ENCODE results near the gene SLC39A11.
"Not testable (repeated sequence)": the region's sequence is repeated elsewhere in the genome, so short reads cannot be mapped to it uniquely, and the experiment has no call there.

SLC39A11 gene

DNA sequence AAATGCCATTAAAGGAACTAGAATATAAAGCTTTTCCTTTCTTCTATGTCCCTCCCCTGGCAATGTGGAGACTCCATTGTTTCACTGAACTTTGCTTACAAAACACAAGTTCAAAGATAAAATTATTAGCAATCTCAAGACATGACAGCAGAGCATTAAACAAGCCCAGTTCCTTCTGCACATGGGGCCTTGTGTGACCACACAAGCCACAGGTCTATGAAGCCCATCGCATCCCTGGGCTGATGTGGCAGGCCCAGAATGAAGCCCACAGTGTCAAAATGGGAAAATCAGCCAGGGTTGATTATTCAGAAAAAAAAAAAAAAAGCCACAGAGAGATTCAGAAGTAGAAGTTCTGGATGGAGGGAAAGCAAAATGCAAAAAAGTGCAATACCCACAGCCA is 12.9 kb upstream of the SLC39A11 start:
- DNase-seq: peak; percentile 25 to 29

DNA sequence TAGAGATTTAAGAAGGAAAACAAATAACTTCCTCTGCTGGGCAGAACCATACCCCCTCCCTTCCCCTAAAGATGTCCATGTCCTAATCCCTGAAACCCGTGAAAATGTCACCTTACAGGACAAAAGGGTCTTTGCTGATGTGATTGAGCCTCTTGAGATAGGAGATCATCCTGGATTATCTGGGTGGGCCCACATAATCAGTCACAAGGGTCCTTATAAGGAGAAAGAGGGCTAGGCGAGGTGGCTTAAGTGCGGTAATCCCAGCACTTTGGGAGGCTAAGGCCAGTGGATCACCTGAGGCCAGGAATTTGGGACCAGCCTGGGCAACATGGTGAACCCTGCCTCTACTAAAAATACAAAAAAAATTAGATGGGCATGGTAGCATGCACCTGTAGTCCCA is 12.0 kb upstream of the SLC39A11 start:
- no peak for DNase-seq

DNA sequence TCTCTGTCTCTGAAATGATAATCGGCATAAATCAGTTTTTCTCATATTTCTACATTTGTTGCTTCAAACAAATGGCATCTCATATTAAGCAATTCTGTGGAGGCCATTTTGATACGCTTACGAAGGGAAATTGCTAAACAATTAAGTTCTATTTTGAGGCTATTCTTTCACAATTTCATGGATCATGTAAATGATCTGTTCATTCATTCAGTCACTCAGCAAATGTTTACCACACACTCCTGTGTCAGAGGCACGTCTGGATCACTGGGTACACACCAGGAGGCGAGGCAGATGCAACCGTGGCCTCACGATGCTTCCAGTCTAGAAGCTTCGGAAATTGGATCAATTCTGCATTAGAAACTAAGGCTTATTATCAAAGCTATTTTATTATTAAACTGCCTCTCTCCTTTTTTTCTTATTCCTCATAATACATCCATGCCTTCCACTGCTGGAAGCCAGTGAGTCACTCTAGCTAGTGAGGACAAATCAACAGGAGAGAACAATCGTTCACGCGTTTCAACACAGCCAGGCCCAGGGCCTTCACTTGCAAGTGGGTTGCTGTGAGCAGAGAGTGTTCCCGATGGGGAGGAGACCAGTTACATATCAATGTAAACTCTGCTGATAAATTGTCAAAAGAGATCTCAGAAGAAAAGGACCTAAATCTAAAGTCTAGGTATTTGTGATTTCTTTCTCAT is 11.3 kb upstream of the SLC39A11 start:
- DNase-seq: peak; percentile 89 to 94

DNA sequence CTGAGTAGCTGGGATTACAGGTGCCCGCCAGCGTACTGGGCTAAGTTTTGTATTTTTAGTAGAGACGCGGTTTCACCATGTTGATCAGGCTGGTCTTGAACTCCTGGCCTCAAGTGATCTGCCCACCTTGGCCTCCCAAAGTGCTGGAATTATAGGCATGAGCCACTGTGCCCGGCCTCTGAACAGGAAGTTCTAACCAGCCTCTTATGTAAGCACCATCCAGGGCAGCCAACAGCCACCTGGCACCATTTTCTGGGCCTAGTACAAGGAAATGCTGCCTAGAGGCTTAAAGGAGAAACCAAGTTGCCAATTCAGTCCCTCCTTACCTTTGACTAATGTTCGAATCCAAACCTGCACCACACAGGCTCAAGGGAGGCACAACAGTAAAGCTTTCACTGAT is 8.5 kb upstream of the SLC39A11 start:
- no peak for DNase-seq

DNA sequence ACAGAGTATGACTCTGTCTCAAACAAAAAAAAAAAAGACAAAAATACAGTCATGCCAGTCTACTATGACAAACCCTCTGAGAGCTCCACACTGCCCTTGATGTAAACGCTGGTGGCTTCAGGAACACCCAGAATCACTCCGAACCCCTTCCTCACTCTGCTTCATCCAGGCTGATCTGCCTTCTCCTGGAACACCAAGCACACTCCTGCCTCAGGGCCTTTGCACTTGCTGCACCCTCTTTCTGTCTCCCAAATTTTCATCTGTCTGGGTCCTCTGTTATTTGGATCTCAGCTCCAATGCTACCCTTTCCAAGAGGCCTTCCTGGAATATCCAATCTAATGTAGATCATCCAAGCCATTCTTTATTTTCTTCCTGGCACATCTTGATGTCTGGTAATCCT is 7.9 kb upstream of the SLC39A11 start:
- no peak for DNase-seq

DNA sequence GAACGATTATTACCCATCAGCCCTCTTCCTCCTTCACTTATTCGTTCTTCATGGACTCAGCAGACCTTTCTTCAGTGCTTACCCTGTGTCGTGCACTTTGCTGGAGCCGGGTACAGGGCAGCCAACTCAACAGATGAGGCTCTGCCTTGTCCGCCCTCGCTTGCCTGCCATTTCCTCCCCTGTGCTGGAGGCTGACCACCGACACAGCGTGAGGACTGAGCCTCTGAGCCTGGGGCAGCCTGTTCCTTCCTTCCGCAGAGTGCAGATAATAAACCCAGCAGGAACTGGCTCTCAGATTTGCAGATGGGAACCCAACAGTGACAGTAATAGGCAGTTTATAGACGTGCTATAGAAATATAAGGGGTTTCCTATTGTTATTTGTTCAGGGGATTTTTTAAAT is 7.0 kb upstream of the SLC39A11 start:
- peak; percentile 9 to 11 for DNase-seq

DNA sequence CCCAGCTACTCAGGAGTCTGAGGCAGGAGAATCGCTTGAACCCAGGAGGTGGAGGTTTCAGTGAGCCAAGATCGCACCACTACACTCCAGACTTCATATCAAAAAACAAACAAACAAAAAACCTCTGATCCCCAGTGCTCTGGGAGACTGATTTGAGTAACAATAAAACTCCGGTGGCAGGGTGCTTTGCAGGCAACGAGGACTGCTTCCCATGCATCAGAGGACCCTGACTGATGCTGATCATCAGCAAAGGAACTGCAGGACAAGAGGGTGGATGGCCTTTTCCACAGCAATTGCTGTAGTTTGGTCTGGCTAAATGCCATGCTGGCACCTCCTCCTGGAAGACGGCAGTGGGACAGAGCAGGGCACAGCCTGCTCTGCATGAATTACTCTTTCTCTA is 6.4 kb upstream of the SLC39A11 start:
- no peak for DNase-seq

DNA sequence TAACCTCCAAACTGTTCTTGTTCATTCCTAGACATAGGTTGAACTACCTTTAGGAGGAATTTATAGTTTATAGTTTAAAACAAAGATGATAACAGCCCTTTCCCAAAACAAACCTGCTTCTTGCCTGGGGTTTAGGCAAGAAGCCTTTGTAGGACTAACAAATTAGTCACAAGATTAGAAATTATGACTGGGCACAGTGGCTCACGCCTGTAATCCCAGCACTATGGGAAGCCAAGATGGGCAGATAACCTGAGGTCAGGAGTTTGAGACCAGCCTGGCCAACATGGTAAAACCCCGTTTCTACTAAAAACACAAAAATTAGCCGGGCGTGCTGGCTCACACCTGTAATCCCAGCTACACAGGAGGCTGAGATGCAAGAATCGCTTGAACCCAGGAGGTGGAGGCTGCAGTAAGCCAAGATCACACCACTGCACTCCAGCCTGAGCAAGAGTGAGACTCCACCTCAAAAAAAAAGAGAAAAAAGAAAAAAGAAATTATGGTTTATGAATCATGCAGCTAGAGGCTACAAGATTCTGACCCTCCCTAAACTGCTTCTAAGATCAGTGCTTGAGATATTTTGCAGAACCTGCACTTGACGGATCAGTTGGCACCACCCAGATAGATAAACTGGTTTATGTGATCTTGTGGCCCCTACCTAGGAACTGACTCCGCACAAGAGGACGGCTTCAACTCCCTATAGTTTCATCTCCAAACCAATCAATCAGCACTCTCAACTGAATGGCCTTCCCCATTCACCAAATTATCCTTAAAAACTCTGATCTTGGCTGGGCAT is 5.7 kb upstream of the SLC39A11 start:
- not testable (repeated sequence) for DNase-seq

DNA sequence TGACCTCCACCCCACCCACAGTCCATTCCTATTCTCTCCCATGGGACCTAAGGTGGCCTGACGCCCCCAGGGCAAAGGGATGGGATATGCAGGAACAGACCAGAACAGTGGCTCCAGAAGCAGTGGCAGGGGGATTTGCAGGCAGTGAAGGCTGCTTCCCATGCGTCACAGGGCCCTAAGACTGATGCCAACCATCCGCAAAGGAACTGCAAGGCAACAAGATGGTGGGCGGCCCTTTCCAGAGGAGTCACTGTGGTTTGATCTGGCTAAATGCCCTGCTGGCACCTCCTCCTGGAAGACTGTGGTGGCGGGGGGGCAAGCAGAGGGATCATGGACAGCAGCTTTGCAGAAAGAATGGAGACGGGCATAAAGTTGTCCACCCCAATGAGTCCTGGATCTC is 4.4 kb upstream of the SLC39A11 start:
- peak; percentile 58 to 82 for DNase-seq

DNA sequence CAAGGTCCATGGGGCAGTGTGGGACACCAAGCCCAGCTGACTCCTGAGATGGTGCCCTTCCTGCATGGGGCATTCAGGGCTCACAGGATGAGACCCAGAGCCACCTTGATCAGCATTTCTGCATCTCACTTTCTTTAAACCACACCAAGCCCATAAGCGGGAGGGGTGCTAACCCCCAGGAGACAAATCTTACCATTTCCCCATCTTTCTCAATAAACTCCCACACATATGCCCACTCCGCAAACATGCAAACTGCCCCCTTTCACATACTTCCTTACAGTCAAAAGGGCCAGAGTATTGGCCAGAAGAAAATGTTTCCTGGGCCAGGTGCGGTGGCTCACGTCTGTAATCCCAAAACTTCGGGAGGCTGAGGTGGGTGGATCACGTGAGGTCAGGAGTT is 3.7 kb upstream of the SLC39A11 start:
- DNase-seq: peak; percentile 47 to 63

DNA sequence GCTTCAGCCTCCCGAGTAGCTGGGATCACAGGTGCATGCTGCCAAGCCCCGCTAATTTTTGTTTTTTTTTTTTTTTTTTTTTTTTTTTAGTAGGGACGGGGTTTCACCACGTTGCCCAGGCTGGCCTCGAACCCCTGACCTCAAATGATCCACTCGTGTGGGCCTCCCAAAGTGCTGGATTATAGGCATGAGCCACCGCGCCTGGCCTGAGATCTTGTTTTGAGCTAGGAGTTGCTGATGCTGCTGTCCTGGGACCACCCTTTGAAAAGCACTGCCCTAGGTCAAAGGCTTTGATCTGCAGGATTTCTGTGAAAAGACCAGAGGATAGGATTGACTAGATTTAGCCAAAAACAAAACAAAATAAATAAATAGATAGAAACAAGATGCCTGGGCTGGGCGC is 798 bp upstream of the SLC39A11 start:
- DNase-seq: no peak

DNA sequence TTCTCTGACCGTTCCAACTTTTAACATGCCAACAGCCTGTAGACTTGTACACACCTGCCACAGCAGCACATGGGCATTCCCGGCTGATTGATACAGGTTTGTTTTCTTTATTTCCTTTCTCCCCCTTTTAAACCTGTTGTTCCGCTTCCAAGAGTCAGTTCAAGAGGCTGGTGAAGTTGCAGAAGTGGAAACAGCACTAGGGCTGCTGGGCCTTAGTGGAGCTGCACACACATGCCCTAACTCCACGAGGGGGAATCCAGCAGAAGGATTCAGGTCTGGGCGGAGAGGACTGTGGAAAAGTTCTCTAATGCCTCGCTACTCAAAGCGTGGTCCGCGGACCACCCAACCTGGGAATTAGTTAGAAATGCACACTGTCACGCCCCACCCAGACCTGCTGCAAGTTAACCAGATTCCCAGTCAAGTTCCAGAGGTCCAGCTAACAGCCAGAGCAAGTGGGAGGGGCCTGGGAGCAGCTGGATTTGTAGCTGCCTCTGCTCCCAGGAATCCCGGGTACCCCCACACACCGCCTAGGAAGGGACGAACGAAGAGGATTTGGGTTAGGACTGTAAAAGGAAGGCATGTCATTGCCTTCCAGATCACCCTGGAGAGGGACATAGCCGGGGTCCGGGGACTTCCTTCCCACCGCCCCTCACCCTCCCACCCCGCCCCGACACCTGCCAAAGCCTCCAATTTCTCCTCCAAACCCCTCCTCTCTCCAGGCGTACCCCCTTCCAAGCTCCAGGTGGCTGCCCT is 542 bp downstream of the SLC39A11 start:
- peak; percentile 43 to 51 for DNase-seq

DNA sequence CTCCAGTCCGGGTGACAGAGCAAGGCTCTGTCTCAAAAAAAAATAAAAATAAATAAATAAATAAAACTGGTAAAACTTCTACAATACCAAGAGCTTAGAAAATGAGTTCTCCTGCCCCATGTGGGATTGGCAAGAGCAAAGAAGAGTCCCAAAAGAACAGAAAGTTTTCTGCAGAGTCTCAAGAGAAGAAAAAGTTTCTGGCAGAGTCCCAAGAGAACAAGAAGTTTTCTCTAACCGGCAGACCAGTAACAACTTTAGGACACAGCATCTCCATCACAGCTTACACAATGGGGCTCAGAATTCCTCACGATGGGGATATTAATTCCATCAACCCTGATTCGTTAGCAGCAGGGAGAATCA is 1.1 kb downstream of the SLC39A11 start:
- peak in 1 of 2 donors; percentile 5 for DNase-seq

DNA sequence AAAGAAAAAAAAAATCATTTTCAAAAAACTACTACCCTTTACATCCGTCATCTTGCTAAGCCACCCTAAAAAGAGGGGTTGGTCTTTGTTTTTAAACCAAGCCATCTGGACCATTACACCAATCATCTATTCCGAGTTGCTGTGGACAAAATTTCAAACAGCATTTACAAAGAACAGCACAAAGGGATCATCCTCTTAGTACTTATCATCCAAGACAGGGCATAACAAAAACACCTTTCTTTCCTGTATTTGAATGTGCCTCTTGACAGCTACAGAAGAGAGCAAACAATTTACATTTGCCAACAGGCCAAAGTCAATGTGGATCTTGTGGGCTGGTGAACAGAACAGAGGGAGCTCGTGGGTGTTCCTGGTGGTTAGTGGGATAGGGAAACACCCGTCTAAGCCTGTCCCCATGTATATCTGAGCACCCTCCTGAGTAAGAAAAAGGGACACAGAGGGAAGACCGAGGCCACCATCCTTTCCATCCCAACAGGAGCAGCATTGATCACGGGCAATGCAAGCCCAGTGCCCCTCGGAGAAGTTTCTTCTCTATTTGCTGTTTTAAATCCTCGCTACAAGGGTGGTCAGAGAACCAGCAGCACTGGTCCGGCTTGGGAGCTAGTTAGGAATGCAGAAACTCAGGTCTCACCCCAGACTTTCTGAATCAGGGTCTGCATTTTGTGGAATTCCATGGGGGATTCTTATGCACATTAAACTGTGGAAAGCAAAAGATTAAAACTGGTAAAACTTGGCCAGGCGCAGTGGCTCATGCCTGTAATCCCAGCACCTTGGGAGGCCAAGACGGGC is 1.9 kb downstream of the SLC39A11 start:
- DNase-seq: peak in 1 of 2 donors; percentile 25

DNA sequence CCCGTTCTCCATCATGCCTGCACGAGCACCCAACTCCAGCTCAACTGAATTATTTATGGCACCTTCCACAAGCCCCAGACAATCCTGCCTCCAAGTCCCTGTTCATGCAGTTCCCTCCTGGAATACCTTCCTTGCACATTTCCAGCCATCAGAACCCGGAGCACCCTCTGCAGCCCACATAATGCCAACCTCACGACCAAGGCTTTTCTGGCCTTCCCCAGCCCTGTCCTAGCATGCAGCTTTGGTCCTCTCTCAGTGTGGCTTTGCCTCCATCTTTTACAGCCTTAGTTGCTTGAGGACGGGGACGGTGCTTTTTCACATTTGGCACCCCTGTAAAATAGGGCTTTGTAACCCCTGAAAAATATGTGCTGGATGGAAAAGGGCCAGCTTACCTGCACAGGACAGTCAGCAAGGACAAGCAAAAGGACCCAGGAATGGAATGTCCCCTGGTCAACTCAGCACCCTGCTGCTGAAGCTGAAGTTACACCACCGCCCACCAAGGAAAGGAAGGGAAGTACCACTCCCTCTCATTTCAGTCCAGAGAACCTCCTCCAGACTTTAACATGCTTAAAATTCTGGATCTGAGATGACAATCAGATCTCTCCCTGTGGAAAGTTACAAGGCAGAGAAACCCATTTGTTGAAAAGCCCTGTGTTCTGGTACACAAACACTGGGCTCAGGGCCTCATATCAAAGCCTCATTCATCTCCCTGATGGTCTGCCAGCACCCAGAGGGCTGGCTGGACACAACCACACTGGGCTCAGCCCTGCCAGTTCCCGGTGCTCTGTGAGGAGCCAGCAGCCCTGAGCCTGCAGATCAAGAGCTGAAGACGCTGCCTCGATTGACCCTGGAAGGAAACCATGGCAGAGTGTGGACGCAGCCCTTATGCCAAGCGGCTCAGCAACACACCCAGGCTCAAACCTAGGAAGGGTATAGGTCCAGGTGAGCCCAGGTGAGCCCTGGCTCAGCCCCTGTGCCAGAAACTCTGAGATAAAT is 2.9 kb downstream of the SLC39A11 start:
- peak; percentile 7 to 31 for DNase-seq

DNA sequence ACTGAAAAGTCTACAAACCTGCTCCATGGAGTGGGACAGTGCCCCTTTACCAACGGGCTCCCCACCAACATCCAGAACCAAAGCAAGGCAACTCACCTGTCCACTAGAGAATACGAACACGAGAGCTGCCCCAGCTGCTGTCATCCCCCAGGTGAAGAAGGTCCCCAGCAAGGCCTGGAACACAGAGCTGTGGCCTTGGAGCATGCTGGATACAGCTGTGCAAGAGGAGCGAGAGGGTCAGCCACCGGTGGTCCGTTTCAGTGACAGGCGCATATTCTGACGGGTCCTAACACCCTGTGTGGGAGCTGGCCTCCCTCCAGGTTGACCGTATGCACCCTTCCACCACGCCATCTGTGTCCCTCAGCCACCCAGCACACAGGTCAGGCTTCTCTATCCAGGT is 3.9 kb downstream of the SLC39A11 start:
- DNase-seq: no peak

DNA sequence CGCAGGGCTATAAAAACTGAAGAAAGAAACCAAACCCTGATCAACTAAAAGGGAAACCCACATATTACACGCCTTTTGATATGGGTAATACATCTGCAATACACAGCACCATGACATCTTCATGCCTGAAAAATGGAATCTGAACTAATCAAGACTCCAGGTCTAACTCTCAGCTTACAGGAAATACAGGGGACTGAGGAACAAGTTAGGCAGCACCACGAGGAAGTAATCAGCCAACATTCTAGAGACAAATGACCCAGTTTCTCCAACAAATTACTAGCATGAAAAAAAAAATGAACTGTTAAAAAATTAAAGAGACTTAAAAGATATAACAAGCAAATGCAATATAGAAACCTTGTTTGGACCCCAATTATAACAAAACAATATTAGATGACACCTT is 9.1 kb downstream of the SLC39A11 start:
- DNase-seq: no peak

DNA sequence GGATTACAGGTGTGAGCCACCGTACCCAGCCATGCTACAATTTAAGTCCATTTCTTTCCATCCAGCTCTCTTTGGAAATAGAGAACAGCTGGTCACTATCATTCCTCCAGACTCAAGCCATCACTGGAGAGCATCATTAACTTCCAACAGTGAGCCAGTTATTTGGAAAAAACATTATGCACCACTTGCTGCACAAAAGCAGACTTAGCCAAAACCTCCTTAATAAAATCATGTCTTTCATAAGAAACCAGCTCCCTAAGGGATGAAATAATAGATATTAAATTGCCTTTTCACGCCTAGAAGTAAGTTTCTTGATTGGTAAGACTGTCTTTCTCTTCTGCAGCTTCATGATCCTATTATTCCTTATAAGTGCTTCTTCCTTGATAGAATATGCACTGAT is 17.9 kb downstream of the SLC39A11 start:
- no peak for DNase-seq

DNA sequence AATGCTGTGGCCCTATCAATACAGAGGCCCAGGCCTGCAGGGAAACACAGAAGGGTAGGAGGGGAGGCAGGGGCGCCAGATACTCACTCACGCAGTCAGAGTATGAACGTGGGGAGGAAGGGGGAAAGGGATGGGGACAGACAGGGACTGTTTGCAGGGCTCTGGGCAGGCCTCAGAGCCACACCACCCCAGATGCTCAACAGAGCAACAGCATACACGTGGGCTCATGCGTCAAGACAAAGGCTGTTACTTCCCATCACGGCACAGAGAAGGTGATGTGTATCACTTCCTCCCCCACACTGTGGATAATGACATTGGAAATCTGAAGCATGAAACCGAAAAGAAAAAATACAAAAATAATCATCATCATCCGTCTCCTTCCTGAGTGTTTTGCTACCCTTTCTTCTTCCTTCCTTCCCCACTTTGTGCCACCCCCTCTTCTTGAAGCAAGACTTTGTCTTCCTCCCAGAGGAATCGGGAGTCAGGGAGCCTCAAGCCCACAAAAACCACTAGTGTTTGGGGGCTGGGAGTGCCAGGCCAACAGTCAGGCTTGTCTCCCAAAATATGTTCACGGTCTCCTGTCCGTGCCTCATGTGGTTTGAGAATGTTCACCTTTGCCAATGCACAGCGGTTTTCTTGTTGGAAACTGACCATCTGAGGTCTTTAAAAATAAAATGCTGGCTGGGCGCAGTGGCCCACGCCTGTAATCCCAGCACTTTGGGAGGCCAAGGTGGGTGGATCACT is 20.1 kb downstream of the SLC39A11 start:
- peak in 1 of 2 donors; percentile 31 for DNase-seq

DNA sequence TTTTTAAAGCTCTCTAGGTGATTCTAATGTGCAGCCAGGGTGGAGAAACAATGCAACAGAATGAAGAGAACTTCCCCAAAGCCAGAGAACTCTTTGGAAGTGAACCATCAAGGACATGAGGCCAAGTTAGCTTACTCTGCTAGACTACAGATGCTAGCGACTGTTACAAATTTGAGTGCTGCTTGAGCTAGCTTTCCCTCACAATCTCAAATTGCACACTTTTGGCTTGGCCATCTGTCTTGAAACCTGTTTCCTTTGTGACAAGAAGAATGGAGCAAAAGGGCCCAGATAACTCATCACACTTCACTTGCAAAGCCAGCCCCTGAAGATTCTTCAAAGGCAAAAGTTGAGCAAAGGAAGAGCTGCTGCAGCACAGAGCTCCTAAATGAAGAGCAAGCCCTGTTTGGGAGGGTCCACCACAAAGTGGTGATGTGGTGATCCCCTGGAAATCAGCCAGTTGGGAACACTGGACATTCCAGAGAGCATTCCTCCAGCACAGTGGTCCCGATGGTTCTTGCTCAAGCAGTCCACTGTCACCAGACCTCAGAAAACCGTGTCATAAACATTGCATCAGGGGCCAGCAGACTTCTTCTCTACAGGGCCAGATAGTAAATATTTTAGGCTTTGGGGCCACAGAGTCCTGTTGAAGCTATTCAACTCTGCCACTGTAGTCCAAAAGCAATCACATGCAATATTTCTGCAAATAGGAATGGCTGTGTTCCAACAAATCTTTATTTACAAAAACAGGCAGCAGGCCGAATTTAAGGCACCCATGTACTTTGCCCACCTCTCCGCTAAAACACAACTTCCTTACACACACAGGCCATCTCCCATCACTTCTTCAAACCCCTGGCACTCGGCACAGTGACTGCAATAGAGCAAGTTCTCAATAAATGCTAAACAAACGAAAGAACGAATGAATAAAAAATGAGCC is 21.2 kb downstream of the SLC39A11 start:
- DNase-seq: peak in 1 of 2 donors; percentile 13

Data from inflammatory macrophage treated with lipopolysaccharide for 1 hour (primary cell).